Non-pigmented ciliary epithelial cell (primary cell): ENCODE measurements around the gene ANKRD16.
"Not testable (repeated sequence)": the region's sequence is repeated elsewhere in the genome, so short reads cannot be mapped to it uniquely, and the experiment has no call there.

ENCODE experiments used
- DNase-seq: peaks from one replicate; pipeline ENCODE4 v3.0.0-alpha.2; 2010; ENCODE audit warnings: low read depth

Gene ANKRD16

GRCh38 chr10:5873515-5873995 is 16.1 kb downstream of the ANKRD16 start:
- peak; percentile 27 for DNase-seq

DNA sequence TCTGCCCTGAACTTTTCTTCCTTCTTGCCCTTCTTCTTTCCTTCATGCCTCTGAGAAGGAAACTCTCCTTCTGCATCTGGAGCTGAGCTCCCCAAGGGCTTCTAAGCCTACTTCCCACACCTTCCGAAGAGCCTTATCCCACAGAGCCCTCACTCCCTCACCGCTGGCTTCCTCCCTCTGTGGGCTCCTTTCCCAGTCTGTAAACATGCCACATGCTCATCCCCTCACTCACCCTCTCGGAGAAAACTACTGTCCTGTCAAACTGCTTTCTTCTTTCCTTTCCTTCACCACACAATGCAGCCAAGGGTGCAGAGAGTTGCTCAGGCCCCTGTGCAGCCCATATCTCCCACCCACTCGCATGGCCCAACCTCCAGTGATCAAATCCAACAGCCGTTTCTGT is 18.1 kb downstream of the ANKRD16 start:
- DNase-seq = no peak

GRCh38 chr10:5869156-5869555 is 20.5 kb downstream of the ANKRD16 start:
- no peak for DNase-seq

DNA sequence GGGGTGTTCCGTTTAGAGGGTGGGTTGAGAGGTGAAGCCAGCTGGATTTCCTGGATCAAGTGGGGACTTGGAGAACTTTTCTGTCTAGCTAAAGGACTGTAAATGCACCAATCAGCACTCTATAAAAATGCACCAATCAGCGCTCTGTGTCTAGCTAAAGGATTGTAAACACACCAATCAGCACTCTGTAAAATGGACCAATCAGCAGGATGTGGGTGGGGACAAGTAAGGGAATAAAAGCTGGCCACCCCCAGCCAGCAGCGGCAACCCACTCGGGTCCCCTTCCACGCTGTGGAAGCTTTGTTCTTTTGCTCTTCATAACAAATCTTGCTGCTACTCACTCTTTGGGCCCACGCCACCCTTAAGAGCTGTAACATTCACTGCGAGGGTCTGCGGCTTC is 21.3 kb downstream of the ANKRD16 start:
- DNase-seq = not testable (repeated sequence)

DNA sequence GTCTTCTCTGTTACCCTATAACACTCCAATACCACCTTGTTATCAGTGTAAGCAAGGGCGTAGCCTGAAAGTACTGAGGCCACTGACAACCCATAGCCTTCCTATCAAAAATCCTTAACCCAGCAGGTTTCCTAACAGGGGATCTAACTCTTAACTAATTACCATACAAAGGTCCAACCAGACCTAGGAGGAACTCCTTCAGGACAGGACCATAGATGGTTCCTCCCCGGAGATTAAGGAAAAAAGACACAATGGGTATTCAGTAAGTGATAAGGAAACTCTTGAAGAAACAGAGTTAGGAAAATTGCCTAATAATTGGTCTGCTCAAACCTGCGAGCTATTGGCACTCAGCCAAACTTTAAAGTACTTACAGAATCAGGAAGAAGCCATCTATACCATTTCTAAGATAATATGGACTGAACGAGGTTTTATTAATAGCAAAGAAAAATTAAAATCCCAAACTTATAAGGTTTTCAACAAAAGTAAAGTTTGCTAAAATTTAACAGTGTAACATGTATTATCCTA is 22.5 kb downstream of the ANKRD16 start:
- DNase-seq = not testable (repeated sequence)

DNA sequence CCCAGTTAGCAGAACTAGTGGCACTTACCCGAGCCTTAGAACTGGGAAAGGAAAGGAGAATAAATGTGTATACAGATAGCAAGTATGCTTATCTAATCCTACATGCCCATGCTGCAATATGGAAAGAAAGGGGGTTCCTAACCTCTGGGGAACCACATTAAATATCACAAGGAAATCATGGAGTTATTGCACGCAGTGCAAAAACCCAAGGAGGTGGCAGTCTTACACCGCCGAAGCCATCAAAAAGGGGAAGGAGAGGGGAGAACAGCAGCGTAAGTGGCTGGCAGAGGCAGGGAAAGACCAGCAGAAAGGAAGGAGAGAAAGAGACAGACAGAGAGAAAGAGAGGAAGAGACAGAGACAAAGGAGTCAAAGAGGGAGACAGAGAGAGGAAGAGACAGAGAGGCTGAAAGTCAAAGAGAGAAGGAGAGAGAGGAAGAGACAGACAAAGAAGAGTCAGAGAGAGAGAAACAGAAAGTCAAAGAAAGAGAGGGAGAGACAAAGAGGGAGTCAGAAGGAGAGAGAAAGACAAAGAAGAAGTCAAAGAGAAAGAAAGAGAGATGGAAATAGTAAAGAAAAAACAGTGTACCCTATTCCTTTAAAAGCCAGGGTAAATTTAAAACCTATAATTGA is 23.1 kb downstream of the ANKRD16 start:
- DNase-seq = not testable (repeated sequence)

DNA sequence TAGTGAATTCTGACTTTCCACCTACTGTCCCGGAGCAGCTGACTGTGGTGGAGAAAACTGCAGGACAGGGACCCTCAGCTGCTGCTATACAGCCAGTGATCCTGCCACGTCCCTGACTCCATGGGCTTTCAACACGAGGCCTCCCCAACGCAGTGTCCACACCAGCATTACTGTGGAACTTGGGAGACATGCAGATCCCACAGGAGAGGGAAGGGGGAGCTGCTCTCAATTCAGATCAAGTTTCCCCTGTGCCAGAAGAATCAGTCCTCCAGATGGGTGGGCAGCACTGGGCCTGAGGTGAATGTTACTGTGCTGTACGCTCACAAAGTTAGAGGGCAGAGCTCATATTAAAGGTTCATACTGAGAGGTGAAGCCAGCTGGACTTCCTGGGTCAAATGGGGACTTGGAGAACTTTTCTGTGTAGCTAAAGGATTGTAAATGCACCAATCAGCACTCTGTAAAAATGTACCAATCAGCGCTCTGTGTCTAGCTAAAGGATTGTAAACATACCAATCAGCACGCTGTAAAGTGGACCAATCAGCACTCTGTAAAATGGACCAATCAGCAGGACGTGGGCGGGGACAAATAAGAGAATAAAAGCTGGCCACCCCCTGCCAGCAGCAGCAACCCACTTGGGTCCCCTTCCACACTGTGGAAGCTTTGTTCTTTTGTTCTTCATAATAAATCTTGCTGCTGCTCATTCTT is 26.6 kb downstream of the ANKRD16 start:
- DNase-seq = not testable (repeated sequence)

GRCh38 chr10:5862360-5862961 is 27.2 kb downstream of the ANKRD16 start:
- DNase-seq = no peak

DNA sequence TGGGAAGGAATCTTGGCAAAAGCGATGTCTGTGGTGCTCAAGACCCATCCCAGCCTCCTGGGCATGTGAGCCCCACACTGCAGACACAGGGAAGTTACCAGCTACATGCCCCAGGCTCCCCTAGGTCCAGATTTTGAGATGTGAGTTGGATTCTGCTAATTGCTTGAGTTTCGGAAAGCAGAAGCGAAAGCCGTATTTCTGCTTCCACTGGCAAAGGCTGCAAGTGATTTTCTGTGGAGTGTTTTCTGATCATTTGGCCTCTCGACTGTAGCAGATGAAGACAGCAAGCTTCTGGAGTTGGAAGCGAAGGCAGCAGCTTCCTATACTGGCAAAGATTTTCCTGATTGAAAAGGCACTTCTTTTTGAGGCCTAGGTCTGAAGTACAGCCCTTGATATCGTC is 29.6 kb downstream of the ANKRD16 start:
- DNase-seq = no peak

DNA sequence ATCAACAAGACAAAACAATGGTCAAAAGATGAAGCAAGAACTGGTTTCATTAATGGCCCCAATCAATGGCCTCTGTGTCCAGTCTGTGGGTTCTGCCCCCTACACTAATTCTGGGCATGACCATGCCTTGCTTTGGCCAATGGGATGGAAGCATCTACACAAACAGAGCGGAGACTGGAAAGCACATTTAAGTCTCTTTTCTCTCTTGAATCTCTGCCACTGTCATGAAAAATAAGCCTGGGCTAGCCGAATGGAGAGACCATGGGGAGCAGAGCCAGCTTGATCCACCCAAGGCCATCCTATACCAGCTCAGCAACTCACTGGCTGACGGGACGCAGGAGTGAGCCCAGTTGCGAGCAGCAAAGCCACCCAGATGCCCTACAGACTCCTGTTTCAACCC is 30.9 kb downstream of the ANKRD16 start:
- no peak for DNase-seq

GRCh38 chr10:5856701-5857004 is 33.0 kb downstream of the ANKRD16 start:
- DNase-seq = no peak

DNA sequence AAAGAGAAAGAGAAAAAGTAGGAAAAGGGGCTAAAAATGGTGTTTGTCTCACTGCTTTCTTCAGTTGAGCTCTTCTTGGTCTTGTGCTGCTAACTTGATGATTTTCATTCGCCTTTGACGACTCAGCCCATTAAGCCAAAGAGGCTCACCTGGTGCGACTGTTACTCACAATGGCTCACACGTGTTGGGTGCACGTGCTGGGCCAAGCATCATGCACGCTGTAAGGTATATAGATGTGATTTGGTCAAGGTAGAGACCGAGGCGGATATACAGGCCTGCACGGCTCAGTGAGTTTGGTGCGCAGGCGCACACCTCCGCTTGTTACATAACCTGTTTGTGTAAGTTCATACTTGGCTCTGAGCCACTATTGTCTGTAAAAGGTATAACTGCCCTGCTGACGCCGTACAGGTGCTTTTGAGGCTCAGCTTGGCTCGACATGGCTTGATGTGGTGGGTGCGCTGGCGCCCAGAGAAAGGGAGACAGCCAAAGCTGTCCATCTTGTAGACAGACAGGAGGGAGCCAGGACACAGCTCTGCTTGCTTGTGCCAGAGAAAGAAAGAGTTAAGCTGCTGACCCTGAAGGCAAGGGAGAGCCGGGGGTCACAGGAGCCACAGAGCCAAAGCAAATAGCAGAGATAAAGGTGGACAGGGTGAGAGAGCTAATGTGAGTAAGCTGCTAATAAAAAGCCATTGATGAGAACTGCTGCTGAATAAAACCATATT is 33.6 kb downstream of the ANKRD16 start:
- DNase-seq = no peak

- DNase-seq = no peak
These were observed 35.6 kb downstream of the ANKRD16 start for GRCh38 chr10:5854131-5854475.

GRCh38 chr10:5846667-5847066 is 43.0 kb downstream of the ANKRD16 start:
- not testable (repeated sequence) for DNase-seq

GRCh38 chr10:5844345-5845055 is 45.2 kb downstream of the ANKRD16 start:
- DNase-seq = no peak

DNA sequence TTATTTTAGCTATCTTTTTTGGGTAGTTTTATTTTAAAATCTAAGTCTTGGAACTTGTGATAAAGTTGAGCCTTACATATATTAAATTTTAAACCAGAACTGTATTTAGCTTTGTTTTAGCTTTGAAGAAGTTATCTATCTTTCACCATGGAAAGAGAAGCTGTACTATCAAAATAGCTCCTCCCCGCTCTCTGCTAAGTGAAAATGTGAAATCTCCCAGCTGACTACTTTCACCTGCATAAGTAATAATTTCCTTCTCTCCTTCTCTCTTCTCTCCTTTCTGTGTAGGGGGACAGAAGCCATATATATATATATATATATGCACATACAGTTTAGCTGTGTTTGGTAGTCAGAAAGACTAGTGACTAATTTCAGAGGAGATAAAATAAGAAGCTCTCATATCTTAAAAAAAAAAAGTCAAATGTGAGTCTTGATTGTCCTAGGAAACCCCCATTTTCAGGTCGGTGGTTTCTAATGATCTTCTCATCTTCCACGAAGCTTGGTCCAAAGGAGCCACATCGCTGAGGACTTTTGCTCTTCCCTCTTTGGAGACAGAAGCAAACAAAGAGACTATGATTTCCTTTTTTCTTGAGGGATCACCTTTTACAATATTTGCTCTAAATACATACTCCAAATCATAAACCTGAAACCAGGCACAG is 45.9 kb downstream of the ANKRD16 start:
- DNase-seq = no peak

DNA sequence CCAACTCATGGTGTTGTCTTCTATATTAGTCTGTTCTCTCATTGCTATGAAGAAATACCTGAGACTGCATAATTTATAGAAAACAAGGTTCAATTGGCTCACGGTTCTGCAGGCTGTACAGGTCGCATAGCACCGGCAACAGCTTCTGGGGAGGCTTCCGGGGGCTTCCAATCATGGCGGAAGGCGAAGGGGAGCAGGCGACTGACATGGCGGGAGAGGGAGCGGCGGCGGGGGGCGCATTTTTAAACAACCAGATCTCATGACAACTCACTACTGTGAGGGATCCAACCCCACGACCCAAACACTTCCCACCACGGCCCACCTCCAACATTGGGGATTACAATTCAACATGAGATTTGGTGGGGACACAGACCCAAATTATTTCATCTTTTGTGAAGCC is 47.7 kb downstream of the ANKRD16 start:
- DNase-seq = no peak

GRCh38 chr10:5840314-5841307 is 49.1 kb downstream of the ANKRD16 start:
- DNase-seq = no peak

GRCh38 chr10:5836181-5836580 is 53.5 kb downstream of the ANKRD16 start:
- not testable (repeated sequence) for DNase-seq

GRCh38 chr10:5835446-5836095 is 54.1 kb downstream of the ANKRD16 start:
- no peak for DNase-seq
